ENCODE results near the gene ADAMTS7. TPM values are rescaled to one million over a fixed set of nuclear protein-coding genes. Genes with fewer than 3 reads are reported as not detected.
A peak's percentile ranks its signal among the peaks of the same experiment; 100 is the strongest.
"Not testable (repeated sequence)": the region's sequence is repeated elsewhere in the genome, so short reads cannot be mapped to it uniquely, and the experiment has no call there.

The ADAMTS7 gene
- total and polyA plus RNA-seq, 2 donors (not counting 3 experiments of a cell fraction or from before 2014, with no cell fraction given) = 49.6 to 64.7 TPM

- no peak overlapping the region for H3K4me3 ChIP-seq (replicated peaks in 1 of 3; ENCODE audit: insufficient read depth in 1 of 3, low read depth in 1 of 3, low read length in 3 of 3)
- ChIA-PET CTCF (interaction anchor here (0.9 to 1.2 kb wide), 2 partner anchors 47 to 50 kb away, joined by 4 to 5 read pairs; partner anchors contain the start of gene ADAMTS7), POLR2A (no interaction called here)
- intact Hi-C loops (cut with micrococcal nuclease) = loop anchor here (1.0 kb wide), 1 partner anchor 48 kb away; no protein-coding TSS in a partner anchor
- TSS peak; percentile 85 for BruUV-seq (replicated peaks)
- H3K4me1 ChIP-seq (ENCODE audit: control insufficient read depth, extremely low read depth, insufficient read depth, low read length) = peaks cover 27% of the 10 kb centered on the region
- H3K36me3 ChIP-seq (ENCODE audit: control insufficient read depth in 2 of 2, extremely low read depth in 1 of 2, insufficient read depth in 2 of 2, low read length in 2 of 2) = no peaks in the 10 kb centered on the region
- H3K4me2 ChIP-seq (ENCODE audit: insufficient read depth, low read length) = no peak overlapping the region
- H2AFZ ChIP-seq (ENCODE audit: low read depth, low read length) = no peak overlapping the region
- H3K27me3 ChIP-seq (ENCODE audit: control insufficient read depth in 2 of 2, insufficient read depth in 2 of 2, low read length in 2 of 2) = no peaks in the 10 kb centered on the region
- TF ChIP-seq JUN (IDR thresholded peaks at IDR 0.05; ENCODE audit: borderline replicate concordance, insufficient read depth, insufficient read length, low read depth) = no peak
- no peak for TF ChIP-seq MAX (IDR thresholded peaks at IDR 0.05; ENCODE audit: insufficient read depth, insufficient read length)
- no peak for DNase-seq (ENCODE audit: low read depth, low spot score)
- H3K9me3 ChIP-seq (replicated peaks; ENCODE audit: control insufficient read depth, insufficient read depth, low read length) = no peaks in the 10 kb centered on the region
- FAIRE-seq = no peak
- no peaks in the 10 kb centered on the region for H3K79me2 ChIP-seq (ENCODE audit: control insufficient read depth, insufficient read depth, low read length)
- H4K20me1 ChIP-seq (replicated peaks; ENCODE audit: control insufficient read depth, extremely low read depth, insufficient read depth, low read length) = no peaks in the 10 kb centered on the region
- H3K9me1 ChIP-seq (replicated peaks; ENCODE audit: control insufficient read depth, extremely low read depth, insufficient read depth, low read length) = no peaks in the 10 kb centered on the region
- peak overlapping the region; percentile 85 for H3K27ac ChIP-seq (ENCODE audit: insufficient read depth, low read depth, low read length)
- dilution Hi-C loops (cut with MboI; ENCODE audit: extremely low pct_ligation_motif_present, low sequenced_read_pairs) = no loop called here
- H3K9ac ChIP-seq (replicated peaks; ENCODE audit: extremely low read depth, insufficient read depth, low read length) = no peak overlapping the region
Observed at GRCh38 chr15:78761891-78762385, 49.3 kb downstream of the ADAMTS7 start.

- H2AFZ ChIP-seq (ENCODE audit: low read depth, low read length); H4K20me1 ChIP-seq (replicated peaks; ENCODE audit: control insufficient read depth, extremely low read depth, insufficient read depth, low read length); H3K27me3 ChIP-seq (ENCODE audit: control insufficient read depth in 2 of 2, insufficient read depth in 2 of 2, low read length in 2 of 2); dilution Hi-C loops (cut with MboI; ENCODE audit: extremely low pct_ligation_motif_present, low sequenced_read_pairs); H3K9me3 ChIP-seq (replicated peaks; ENCODE audit: control insufficient read depth, insufficient read depth, low read length); H3K4me2 ChIP-seq (ENCODE audit: insufficient read depth, low read length); H3K36me3 ChIP-seq (ENCODE audit: control insufficient read depth in 2 of 2, extremely low read depth in 1 of 2, insufficient read depth in 2 of 2, low read length in 2 of 2); H3K9ac ChIP-seq (replicated peaks; ENCODE audit: extremely low read depth, insufficient read depth, low read length); H3K4me3 ChIP-seq (replicated peaks in 1 of 3; ENCODE audit: insufficient read depth in 1 of 3, low read depth in 1 of 3, low read length in 3 of 3); H3K9me1 ChIP-seq (replicated peaks; ENCODE audit: control insufficient read depth, extremely low read depth, insufficient read depth, low read length); BruUV-seq (replicated peaks); H3K79me2 ChIP-seq (ENCODE audit: control insufficient read depth, insufficient read depth, low read length): not testable (repeated sequence)
- DNase-seq (ENCODE audit: low read depth, low spot score) = peak; percentile 64
- FAIRE-seq = peak; percentile 77
- ChIA-PET POLR2A (interaction anchor here (0.6 kb wide), 1 partner anchor 99 kb away, joined by 5 read pairs; no protein-coding TSS in a partner anchor), CTCF (interaction anchor here (0.9 to 1.2 kb wide), 2 partner anchors 47 to 50 kb away, joined by 4 to 5 read pairs; partner anchors contain the start of gene ADAMTS7)
- intact Hi-C loops (cut with micrococcal nuclease) = loop anchor here (1.0 kb wide), 1 partner anchor 49 kb away; no protein-coding TSS in a partner anchor
- peak overlapping the region; percentile 85 for H3K27ac ChIP-seq (ENCODE audit: insufficient read depth, low read depth, low read length)
- H3K4me1 ChIP-seq (ENCODE audit: control insufficient read depth, extremely low read depth, insufficient read depth, low read length) = peaks cover 30% of the 10 kb centered on the region
- TF ChIP-seq POLR2AphosphoS5 (IDR thresholded peaks at IDR 0.05; ENCODE audit: insufficient read depth, low read depth, low read length) = peak; percentile 75
Observed at GRCh38 chr15:78761475-78761874, 49.8 kb downstream of the ADAMTS7 start.

All from endothelial cell of umbilical vein (primary cell).